Superior temporal gyrus (tissue), 1 donor: Measurements from ENCODE around the gene MYOD1.

Experiments
- DNase-seq: peaks from one replicate; pipeline ENCODE4 v3.0.0-alpha.2; 2016; ENCODE audit errors: extremely low spot score

Gene MYOD1

GRCh38 chr11:17771415-17771814, 52.0 kb downstream of the MYOD1 start:
- no peak for DNase-seq
